SK-MEL-5 (cell line): ENCODE data around the gene ZBTB6. TPM values are rescaled to one million over a fixed set of nuclear protein-coding genes. Genes with fewer than 3 reads are reported as not detected.
"Not testable (repeated sequence)": the region's sequence is repeated elsewhere in the genome, so short reads cannot be mapped to it uniquely, and the experiment has no call there.

Experiments
- DNase-seq: peaks from one replicate; pipeline ENCODE4 v3.0.0-alpha.2; 2016; ENCODE audit warnings: low read depth, low spot score
- in situ Hi-C: cut with HindIII; loops from 2 replicates; pipeline ENCODE4 v1.10.0; 2016; ENCODE audit warnings: low sequenced_read_pairs, high pct_unique_total_duplicates, low pct_unique_long_range_greater_than_20kb
- total RNA-seq: library from RNA; depleted of rRNA; stranded (reverse); fragments of >200 nt; shearing (Covaris generic); gene quantifications from 2 replicates; pipeline ENCODE4 v1.2.3, GENCODE V29; 2014

ZBTB6 gene
- total RNA-seq, 1 experiment from 2014 or later: 18.1 TPM

DNA sequence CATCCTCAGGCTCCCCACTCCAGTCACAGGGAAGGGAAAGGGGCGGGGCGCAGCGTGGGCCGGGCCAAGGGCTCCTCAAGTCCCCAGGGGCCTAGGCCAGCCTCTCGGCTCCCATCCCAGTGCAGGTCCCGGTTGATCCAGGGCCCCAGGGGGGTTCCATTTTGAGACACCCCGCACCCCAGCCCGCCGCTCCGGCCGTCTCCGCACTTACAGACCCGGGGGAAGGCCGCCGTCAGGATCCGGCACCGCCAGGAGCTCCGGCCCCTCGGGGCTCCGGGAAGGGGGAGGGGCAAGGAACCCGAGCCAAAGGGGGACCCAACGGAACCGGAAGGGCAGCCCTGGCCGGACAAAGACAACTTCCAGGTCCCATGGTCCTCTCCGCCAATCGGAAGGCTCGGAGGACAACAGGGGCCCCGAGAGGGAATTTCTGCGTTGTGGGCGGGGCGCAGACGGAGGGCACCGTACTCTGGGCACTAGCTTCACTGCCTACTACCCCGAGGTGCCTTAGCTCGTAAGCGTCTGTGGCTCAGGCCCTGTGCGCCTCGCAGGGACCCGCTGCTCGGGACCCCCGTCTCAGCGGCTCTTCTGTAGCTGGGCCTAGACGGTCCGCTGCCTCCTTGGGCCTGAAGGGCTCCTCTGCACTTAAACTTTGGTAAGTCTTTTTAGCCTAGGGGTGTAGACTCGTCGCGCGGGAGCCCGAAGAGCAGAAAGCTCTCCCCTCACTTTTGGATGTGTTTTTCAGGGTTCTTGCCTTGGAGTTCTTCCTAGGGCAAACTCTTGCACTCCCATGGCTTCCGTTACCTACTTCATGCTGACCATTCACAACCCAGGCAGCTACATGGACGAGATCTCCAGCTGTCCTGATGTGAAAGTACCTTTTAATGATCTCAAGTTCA is 18.4 kb upstream of the ZBTB6 start, which contains the start of gene ZBTB26:
Gene ZBTB26 (minus strand): TSS at position 287 of the 896 bp plus-strand sequence. CDS start 11,578 bp downstream, outside the sequence.
- peak; percentile 98 for DNase-seq
- in situ Hi-C loops: no loop called here

DNA sequence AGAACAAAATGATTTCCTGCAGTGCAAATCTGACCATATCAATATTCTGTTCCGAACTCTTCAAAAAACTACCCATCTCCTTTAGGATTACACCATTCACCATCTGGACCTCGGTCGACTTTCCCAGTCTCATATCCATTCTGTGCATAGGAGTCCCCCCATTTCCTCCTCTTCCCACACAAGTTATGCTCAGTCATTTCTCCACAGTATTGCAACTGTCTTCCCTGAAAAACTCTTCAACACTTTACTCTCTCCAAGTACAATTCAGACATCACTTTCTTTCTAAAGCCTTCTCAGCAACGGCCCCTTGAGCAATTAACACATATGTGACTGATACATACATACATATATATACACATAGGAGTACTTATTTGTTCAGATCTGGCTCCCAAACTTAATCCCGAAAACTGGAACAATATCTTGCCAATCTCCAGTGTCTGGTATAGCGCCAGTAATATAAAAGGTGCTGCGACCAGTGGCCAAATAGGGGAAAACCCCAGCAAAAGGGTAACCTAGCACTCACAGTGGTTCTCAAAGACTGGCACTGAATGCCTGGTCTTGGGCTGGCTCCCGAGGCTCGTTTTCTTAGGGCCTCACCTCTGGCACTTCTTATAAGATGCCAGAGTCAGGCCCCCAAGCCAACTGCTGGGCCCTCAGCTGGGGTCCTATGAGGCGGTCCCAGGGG is 17.6 kb upstream of the ZBTB6 start:
- in situ Hi-C loops: no loop called here
- no peak for DNase-seq

DNA sequence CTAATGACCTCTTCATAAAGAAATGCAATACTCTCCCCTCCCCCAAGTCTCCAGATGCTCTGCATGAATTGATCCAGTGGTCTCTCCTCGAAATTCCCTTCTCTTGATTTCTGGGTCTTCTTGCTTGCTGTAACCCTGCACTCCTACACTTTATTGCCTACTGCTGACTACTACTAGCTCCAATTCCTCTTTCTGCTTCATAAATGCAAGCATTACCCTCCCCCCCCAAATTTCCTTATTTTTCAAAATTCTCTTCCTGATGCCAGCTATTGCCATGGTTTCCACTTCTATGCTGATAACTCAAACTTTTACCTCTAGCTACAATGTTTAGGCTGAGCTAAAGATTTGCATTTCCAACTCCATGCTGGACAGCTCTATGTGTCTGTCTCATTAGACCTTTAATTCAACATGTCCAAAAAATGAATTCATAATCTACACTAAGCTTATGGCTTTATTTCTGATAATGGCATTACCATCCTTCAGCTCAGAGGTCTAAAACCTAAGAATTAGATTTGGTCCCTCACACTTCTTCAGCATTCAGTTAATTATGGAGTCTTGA is 16.8 kb upstream of the ZBTB6 start:
- in situ Hi-C loops: no loop called here
- DNase-seq: no peak

DNA sequence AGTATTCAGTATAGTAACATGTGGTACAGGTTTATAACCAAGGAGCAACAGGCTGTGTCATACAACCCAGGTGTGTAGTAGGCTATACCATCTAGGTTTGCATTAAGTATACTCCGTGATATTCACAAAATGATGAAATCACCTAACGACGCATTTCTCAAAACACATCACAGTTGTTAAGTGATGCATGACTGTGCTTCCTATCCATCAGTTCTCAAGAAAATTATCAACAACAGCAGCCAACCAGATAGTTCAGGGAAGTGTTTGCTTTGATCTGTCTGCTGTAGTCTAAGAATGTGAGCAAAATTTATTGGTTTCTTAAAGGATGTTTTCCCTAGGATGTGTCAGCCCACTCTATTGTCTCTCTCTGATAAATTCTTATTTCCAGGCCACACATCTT is 10.8 kb upstream of the ZBTB6 start:
- no peak for DNase-seq
- in situ Hi-C loops: no loop called here

DNA sequence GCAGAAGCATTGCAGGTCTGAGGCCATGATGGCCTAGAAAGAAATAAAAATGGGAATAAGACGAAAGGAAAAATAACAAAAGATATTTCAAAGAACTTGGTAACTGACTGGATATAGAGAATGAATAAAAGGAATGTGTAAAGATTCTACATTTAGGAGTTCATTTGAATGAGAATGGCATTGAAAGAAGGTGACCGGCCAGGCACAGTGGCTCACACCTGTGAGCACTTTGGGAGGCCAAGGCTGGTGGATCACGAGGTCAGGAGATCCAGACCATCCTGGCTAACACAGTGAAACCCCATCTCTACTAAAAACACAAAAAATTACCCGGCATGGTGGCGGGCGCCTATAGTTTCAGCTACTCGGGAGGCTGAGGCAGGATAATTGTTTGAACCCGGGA is 9.6 kb upstream of the ZBTB6 start:
- in situ Hi-C loops: no loop called here
- DNase-seq: no peak

DNA sequence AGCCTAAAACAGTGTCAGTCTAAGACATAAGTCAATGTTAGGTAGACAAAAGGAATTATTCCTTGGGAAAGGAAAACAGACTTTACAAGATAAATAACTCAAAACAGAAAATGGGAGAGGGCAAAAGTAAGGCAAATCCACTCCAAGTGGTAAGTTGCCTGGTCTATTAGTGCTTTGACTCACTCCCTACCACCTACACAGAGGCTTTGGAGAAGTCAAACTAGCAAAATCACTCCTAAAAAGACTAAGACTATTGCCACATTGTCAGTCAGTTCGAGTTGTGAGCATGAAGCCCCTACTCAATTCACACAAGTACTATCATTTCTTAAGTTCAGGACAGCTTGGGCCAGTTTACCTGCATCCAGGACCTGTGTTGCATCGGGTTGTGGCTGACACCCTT is 5.2 kb upstream of the ZBTB6 start:
- in situ Hi-C loops: no loop called here
- no peak for DNase-seq

DNA sequence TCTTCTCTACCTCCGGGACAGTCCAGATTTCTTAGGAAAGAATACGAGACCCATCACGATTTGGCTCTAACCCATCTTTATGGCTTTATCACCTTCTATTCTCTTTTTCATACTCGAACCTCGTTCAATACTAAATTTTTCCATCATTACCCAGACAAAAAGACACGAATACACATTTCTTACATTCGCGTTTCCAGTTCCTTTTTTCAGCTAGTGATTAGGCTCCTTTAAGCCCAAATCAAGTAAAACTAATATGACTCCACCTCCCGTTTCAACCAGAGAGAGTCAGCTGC is 506 bp downstream of the ZBTB6 start:
- in situ Hi-C loops: no loop called here
- DNase-seq: no peak

DNA sequence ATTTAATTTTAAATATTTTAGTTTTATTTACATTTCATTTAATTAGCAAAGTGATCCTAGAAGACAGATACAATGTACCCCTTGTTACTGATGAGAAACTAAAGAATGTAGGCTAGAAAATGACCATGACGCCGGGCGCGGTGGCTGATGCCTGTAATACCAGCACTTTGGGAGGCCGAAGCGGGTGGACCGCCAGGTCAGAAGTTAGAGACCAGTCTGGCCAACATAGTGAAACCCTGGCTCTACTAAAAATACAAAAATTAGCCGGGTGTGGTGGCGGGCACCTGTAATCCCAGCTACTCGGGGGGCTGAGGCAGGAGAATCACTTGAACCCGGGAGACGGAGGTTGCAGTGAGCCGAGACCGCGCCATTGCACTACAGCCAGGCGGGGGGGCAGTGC is 7.0 kb downstream of the ZBTB6 start:
- not testable (repeated sequence) for DNase-seq

DNA sequence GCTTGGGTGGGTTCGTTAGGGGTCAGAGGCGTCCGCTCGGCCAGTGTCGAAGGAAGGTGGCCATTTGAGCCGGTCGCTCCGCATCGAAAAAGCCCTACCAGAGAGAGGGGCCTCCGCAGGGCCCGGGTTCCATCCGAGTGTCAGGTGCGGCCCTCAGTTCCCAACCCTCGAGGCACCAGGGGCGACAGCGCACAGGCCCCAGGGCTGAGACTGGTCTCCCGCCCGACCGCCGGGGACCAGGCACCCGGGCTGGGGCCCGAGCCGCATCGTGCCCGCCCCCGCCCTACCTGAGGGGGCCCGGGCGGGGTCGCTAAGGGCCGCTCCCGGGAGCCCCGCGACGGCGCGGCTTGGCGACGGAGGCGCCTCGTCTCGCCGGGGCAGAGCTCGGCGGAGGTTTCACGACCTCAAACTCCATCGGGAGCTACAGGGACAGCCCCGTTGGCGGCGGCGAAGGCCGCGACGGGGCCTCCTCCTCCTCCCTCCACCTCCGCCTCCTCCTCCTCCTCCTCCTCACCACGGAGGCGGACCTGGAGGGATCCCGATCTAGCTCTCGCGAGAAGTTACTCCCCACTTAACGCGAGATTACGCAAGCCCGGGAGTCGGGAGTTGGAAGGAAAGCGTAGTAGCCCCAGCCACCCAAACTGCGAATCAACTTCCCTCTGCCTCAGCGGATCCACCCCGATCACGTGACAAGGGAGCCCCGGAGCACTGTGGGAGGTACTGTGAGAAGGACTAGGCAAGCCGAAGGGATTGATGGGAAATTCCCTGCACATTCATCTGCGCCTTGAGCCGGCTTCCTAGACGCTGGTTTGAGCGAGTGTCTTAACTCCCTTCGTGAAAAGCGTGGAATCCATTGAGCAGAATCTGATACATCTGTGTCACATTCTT is 8.1 kb downstream of the ZBTB6 start, which contains the start of gene RC3H2:
Gene RC3H2 (minus strand): TSS at position 537 of the 888 bp plus-strand sequence. CDS start 7,850 bp downstream, outside the sequence.
- peak; percentile 100 for DNase-seq

More for the DNA sequence above, 7.0 kb downstream of the ZBTB6 start:
- in situ Hi-C loops: not testable (repeated sequence)

DNA sequence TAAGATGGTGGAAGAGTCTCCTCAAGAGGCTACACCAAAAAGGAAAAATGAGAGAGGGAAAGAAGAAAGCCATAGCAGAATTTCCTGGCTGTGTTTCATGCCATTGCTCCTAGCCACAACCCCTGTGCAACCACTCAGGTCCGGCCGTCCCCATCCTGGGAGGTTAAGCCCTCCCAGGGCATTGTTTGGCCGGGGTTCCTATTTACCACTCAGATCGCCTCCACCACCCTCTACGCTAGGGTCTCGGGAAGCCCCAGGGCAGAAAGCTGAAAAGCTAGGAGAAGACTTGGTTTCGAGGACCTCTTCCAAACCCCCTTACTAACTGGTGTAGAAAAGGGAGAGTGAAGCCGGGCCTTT is 8.7 kb downstream of the ZBTB6 start:
- in situ Hi-C loops: no loop called here
- DNase-seq: peak; percentile 48

More for the DNA sequence above, 8.1 kb downstream of the ZBTB6 start, which contains the start of gene RC3H2:
- in situ Hi-C loops: no loop called here

DNA sequence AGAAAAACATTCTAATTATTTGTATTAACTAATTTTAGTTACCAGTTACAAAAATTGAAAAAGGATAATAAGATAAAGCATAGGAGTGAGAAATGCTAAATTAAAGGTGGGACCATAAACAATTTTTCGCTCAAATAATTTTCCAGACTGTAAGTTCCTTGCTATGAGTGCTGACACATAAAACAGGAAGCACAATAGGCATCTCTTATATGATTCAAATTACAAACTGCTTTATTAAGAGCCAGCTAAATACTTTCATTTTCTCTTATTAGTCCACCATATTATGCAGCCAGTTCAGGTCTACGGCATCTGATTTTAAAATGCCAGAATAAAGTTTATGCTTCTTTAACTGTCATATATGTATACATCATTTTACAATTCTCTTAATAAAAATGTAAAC is 12.3 kb downstream of the ZBTB6 start:
- in situ Hi-C loops: no loop called here
- no peak for DNase-seq

DNA sequence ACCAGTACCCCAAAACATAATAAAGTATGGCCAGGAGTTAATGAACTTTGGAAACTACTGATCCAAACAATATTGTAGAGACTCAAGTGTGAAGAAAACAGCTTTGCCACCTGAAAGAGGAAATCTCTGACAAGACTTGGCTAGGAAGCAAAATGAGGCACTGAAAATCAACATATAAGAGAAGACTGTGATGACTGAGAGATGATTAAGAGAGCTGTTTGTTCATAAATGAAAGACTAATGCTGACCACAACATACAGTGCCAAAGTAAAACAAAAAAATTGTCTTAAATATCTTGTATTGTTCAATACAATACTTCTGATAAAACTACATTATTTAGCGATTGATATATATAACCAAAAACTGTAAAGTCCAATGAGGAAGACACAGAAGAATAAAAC is 15.2 kb downstream of the ZBTB6 start:
- in situ Hi-C loops: no loop called here
- no peak for DNase-seq

DNA sequence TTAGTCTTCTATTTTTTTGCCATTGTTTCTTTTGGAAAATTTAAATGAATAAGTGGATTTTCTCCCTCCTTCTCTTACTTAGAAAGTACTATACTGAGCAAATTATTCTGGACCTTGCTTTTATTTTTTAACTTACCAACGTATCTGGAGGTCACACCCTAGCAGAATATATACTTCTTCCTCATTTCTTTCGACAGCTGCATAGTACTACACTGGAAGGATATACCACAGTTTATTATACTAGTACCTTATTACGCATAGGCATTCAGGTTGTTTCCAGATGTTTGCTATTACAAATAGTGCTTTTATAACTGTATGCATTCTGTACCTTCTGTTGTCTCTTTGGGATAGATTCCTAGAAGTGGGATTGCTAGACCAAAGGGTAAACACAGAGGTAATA is 24.6 kb downstream of the ZBTB6 start:
- DNase-seq: no peak
- in situ Hi-C loops: no loop called here

DNA sequence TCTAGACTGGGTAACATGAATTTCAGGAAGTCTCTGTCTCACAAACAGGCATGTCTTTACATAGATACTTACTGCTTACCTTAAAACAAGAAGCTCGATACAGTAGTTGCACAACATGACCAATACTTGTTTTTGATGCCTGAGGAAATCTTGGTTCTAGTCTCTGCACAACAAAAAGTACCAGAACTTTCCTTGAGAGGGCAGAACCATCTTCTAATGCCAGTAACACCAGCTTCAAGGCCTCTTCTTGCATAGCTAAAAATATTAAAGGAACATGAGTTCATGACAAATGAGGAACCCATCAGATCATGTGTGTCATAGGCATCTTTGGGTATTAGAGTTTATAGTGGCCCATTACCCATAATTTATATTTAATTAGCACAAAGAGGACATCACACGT is 30.0 kb downstream of the ZBTB6 start:
- no peak for DNase-seq
- in situ Hi-C loops: no loop called here

DNA sequence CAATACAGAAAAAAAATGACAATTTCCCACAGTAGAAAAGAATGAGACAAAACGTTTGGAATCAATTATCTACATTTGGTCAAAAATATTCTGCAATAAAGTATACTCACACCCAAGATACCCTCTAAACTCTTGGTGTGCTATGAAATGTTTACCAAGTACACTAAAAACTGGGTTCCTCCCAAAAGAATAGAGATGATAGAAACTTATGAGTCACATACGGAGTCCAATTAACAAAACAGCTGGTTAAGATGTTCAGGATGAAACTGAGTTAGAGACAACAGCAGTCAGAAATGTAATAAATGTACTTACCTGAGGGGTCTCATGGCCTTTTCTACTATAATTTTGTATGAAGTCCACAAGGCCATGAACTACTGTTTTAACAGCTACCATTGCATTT is 33.7 kb downstream of the ZBTB6 start:
- no peak for DNase-seq

DNA sequence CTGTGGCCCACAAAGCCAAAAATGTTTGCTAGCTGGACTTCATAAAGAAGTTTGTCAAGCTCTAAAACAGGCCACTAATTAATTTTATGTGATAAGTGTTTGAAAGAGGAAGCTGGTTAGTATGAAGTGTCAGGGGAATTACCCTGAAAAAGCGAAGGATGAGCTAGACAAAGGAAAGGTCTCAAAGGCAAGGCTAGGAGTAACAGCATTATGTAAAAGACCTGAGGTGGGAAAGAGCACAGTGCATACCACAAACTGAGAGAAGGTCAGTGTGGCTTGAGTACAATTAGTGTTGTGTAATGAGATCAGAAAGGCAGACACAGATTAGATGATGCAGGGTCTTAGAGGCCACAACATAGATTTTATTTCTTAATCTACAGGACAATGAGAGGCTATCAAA is 37.6 kb downstream of the ZBTB6 start:
- DNase-seq: no peak
- in situ Hi-C loops: no loop called here

More for the DNA sequence above, 33.7 kb downstream of the ZBTB6 start:
- in situ Hi-C loops: no loop called here

DNA sequence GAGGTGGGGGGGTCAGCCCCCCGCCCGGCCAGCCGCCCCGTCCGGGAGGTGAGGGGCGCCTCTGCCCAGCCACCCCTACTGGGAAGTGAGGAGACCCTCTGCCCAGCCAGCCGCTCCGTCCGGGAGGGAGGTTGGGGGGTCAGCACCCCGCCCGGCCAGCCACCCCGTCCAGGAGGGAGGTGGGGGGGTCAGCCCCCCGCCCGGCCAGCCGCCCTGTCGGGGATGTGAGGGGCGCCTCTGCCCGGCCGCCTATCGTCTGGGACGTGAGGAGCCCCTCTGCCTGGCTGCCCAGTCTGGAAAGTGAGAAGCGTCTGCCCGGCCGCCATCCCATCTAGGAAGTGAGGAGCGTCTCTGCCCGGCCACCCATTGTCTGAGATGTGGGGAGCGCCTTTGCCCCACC is 45.8 kb downstream of the ZBTB6 start:
- in situ Hi-C loops: not testable (repeated sequence)

DNA sequence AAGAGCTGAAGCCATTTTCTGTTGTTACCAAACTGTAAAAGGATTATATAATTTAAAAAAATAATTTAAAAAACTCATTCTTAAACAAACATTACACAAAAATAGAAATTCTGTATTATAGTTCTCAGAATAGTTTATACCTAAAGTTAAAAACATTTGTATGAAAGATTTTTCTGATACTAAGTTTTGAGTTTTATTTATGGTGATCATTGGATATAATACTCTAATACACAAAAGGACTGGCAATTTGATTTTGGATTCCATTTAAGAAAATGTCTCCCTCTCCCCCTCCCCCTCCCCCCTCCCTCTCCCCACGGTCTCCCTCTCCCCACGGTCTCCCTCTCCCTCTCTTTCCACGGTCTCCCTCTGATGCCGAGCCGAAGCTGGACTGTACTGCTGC is 47.0 kb downstream of the ZBTB6 start:
- in situ Hi-C loops: no loop called here
- DNase-seq: no peak

More for the DNA sequence above, 45.8 kb downstream of the ZBTB6 start:
- not testable (repeated sequence) for DNase-seq
